HG03135 (cell line): Measurements from ENCODE around the gene STX4.
"Not testable (repeated sequence)": the region's sequence is repeated elsewhere in the genome, so short reads cannot be mapped to it uniquely, and the experiment has no call there.

Experiments used
- ATAC-seq: cut with Tn5 transposase; IDR thresholded peaks from one replicate; pipeline ENCODE4 v1.9.1; 2021; ENCODE audit warnings: mild to moderate bottlenecking, moderate library complexity; ENCODE audit not compliant: unreplicated experiment

The STX4 gene

GRCh38 chr16:31013292-31013691, 20.1 kb upstream of the STX4 start:
- not testable (repeated sequence) for ATAC-seq

- no peak for ATAC-seq
These were observed 17.3 kb upstream of the STX4 start for GRCh38 chr16:31016018-31016417.

- ATAC-seq: not testable (repeated sequence)
These were observed 15.6 kb upstream of the STX4 start for GRCh38 chr16:31017756-31018155.

GRCh38 chr16:31020536-31020935, 12.8 kb upstream of the STX4 start:
- ATAC-seq: no peak

GRCh38 chr16:31022544-31023251, 10.7 kb upstream of the STX4 start:
- ATAC-seq: no peak

- ATAC-seq: no peak
These were observed 10.1 kb upstream of the STX4 start for GRCh38 chr16:31023252-31023602.

GRCh38 chr16:31023627-31024226, 9.6 kb upstream of the STX4 start:
- no peak for ATAC-seq

GRCh38 chr16:31025339-31025738, 8.0 kb upstream of the STX4 start:
- no peak for ATAC-seq

- ATAC-seq: no peak
These were observed 4.1 kb upstream of the STX4 start for GRCh38 chr16:31029272-31029671.

- ATAC-seq: no peak
These were observed 2.1 kb upstream of the STX4 start for GRCh38 chr16:31031276-31031675.

- ATAC-seq: peak; percentile 35
These were observed 543 bp downstream of the STX4 start for GRCh38 chr16:31033709-31034492.

GRCh38 chr16:31036691-31037090, 3.3 kb downstream of the STX4 start:
- no peak for ATAC-seq

GRCh38 chr16:31038993-31039392, 5.6 kb downstream of the STX4 start:
- ATAC-seq: no peak

- ATAC-seq: no peak
These were observed 9.5 kb downstream of the STX4 start for GRCh38 chr16:31042866-31043265.

GRCh38 chr16:31043352-31043751, 10.0 kb downstream of the STX4 start:
- no peak for ATAC-seq

GRCh38 chr16:31043898-31044481, 10.6 kb downstream of the STX4 start:
- no peak for ATAC-seq

- no peak for ATAC-seq
These were observed 17.1 kb downstream of the STX4 start for GRCh38 chr16:31050280-31051030.

- ATAC-seq: no peak
These were observed 18.8 kb downstream of the STX4 start for GRCh38 chr16:31052114-31052513.

- ATAC-seq: no peak
These were observed 22.3 kb downstream of the STX4 start for GRCh38 chr16:31055613-31056012.

- no peak for ATAC-seq
These were observed 27.9 kb downstream of the STX4 start for GRCh38 chr16:31061126-31061812.
